ENCODE results near the gene COMMD1. TPM values are rescaled to one million over a fixed set of nuclear protein-coding genes. Genes with fewer than 3 reads are reported as not detected.

Gene COMMD1
- total and polyA plus RNA-seq, 3 donors from 2014 or later, result 61.7 to 87.9 (median 85.2) TPM

DNA sequence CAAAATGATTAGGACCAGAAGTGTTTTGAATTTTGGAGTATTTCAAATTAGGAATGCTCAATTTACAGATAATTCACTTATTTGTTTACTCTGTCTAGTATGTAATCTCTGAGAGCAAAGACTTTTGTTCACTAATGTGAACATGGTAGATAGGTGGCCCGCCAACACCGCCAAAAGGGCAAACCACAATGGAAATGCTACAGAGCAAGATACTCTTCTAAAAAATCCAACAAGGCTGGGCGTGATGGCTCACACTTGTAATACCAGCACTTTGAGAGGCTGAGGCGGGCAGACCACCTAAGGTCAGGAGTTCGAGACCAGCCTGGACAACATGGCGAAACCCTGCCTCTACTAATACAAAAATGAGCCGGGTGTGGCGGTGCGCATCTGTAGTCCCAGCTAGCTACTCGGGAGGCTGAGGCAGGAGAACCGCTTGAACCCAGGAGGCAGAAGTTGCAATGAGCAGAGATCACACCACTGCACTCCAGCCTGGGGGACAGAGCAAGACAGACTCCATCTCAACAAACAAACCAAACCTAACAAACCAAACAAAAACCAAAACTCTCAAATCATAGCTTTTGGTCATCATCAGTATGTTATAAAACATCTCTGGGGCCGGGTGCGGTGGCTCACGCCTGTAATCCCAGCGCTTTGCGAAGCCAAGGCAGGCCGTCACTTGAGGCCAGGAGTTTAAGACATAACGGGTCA is 19.4 kb upstream of the COMMD1 start:
- Histone ChIP-seq H3K4me3 (no peak overlapping the region), H3K27ac (no peak overlapping the region), H3K4me1 (peaks cover 8% of the 10 kb centered on the region), H3K36me3 (ENCODE audit: low read depth, missing control alignments) (no peaks in the 10 kb centered on the region), H3K27me3 (no peaks in the 10 kb centered on the region), H3K9me3 (no peaks in the 10 kb centered on the region)
- no peak for DNase-seq
- intact Hi-C loops (cut with DNase I; ENCODE audit: low total_unique reads), result no loop called here
- no peak for TF ChIP-seq POLR2A (IDR thresholded peaks at IDR 0.05)
- TF ChIP-seq, protein P1, sequence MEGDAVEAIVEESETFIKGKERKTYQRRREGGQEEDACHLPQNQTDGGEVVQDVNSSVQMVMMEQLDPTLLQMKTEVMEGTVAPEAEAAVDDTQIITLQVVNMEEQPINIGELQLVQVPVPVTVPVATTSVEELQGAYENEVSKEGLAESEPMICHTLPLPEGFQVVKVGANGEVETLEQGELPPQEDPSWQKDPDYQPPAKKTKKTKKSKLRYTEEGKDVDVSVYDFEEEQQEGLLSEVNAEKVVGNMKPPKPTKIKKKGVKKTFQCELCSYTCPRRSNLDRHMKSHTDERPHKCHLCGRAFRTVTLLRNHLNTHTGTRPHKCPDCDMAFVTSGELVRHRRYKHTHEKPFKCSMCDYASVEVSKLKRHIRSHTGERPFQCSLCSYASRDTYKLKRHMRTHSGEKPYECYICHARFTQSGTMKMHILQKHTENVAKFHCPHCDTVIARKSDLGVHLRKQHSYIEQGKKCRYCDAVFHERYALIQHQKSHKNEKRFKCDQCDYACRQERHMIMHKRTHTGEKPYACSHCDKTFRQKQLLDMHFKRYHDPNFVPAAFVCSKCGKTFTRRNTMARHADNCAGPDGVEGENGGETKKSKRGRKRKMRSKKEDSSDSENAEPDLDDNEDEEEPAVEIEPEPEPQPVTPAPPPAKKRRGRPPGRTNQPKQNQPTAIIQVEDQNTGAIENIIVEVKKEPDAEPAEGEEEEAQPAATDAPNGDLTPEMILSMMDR (IDR thresholded peaks at IDR 0.05), result no peak
- 77 to 79% methylated on average over 18 of the region's 18 CpGs for WGBS, 2 donors

DNA sequence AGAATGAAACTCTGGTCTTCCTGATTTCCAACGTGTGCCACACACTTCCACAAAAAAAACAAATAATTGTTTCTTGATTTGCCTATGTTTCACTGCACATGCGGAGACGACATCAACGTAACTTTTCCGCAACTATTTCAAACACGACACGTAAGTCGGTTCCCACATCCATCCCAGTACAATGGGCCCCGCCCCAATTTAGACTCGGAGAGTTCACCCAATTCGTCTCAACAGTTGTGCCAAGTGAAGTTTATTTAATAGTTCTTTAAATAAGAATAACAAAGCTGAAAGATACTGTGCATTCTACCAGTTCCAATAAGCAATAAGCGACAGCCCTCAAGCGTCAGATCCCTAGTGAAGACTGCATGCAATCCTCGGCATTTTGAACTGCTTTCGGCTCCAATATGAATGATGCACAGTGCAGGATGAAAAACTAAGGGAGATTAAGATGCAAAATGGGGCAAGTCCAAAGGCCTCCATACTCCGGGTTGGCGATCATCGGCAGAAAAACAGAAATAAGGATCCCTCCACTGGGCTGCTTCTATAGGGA is 17.7 kb upstream of the COMMD1 start:
- Histone ChIP-seq H3K4me3 (peak overlapping the region; percentile 76 to 89), H3K9me3 (no peaks in the 10 kb centered on the region), H3K27ac (peak overlapping the region; percentile 86 to 98), H3K4me1 (peaks cover 8% of the 10 kb centered on the region), H3K27me3 (no peaks in the 10 kb centered on the region), H3K36me3 (ENCODE audit: low read depth, missing control alignments) (no peaks in the 10 kb centered on the region)
- intact Hi-C loops (cut with DNase I; ENCODE audit: low total_unique reads), result no loop called here
- TF ChIP-seq, protein P1 (IDR thresholded peaks at IDR 0.05), result no peak
- TF ChIP-seq POLR2A (IDR thresholded peaks at IDR 0.05), result no peak
- peak; percentile 30 for DNase-seq
- 1% methylated on average over 18 of the region's 18 CpGs for WGBS, 2 donors

DNA sequence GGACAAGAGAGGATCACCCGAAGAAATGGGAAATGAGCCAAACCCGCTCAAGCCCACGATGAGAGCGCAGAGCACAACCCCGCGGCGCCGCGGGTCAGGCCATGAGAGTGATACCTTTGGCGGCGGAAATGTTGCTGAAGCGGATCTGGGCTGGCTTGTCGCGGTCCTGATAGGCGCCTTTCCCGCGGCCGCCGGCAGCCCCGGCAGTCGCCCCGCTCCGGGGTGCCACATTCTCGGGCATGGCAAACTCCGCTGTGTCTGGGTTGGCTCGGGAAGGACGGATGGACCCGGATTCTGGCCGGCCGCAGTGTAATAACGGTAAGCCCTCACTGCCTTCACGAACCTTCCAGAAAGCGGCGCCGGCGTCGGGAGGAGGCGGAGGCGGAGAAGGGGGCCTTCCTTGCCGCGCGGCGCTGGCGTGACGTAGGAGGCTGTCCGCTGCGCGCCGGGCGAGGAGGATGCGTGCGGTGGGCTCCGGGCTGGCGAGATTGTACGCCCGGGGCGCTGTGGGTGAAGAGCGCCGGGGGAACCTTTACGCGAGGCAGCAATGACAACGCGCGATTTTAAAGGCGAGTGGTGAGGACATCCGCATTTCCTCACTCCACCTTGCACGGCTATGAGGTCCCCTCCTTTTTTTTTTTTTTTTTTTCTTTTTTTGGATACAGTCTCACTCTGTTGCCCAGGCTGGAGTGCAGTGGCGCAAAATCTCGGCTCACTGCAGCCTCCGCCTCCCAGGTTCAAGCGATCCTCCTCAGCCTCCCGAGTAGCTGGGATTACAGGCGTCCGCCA is 17.0 kb upstream of the COMMD1 start, which contains the start of gene CCT4:
CCT4 (minus strand) TSS at position 390 of the 789 bp plus-strand sequence; CDS start at position 241, 149 bp downstream.
- Histone ChIP-seq H3K27ac (peak within 1 kb of the TSS; percentile 86 to 98), H3K4me1 (peaks cover 8% of the 10 kb centered on the region), H3K4me3 (peak within 1 kb of the TSS; percentile 76 to 89), H3K27me3 (no peaks in the 10 kb centered on the region), H3K9me3 (no peaks in the 10 kb centered on the region), H3K36me3 (ENCODE audit: low read depth, missing control alignments) (no peaks in the 10 kb centered on the region)
- WGBS, 2 donors, result 2 to 3% methylated on average over 18 to 73 of the region's 74 CpGs
- TF ChIP-seq, protein P1 (IDR thresholded peaks at IDR 0.05), result peak in 2 of 3 experiments; percentile 6 to 14
- TF ChIP-seq POLR2A (IDR thresholded peaks at IDR 0.05), result no peak
- peak; percentile 91 for DNase-seq
- intact Hi-C loops (cut with DNase I; ENCODE audit: low total_unique reads), result no loop called here

DNA sequence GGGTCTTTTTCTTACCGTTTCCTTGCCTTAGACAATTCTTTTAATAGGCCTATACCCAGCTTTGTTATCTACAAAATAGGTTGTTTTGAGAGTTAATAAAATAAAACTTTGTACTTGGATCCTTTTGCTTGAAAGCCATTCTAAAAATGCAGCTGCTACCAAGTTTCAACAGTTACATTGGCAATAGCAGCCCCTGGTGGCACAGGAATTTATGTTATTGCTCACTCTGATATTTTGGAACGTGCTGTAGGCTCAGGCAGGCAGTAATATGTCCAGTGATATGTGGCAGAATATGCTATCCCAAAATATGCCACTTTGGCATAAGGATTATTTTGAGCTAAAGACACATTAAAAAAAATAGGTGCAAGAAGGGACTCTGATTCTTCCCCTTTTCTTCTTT is 6.7 kb upstream of the COMMD1 start:
- H3K4me3 ChIP-seq, result no peak overlapping the region
- TF ChIP-seq, protein P1 (IDR thresholded peaks at IDR 0.05), result peak; percentile 17 to 30 (median 18)
- TF ChIP-seq POLR2A (IDR thresholded peaks at IDR 0.05), result no peak
- intact Hi-C loops (cut with DNase I; ENCODE audit: low total_unique reads), result no loop called here
- 52 to 56% methylated on average over 2 of the region's 2 CpGs for WGBS, 2 donors
- no peaks in the 10 kb centered on the region for H3K4me1 ChIP-seq
- peak; percentile 52 for DNase-seq
- H3K27me3 ChIP-seq, result no peaks in the 10 kb centered on the region
- no peaks in the 10 kb centered on the region for H3K9me3 ChIP-seq
- H3K27ac ChIP-seq, result no peak overlapping the region
- no peaks in the 10 kb centered on the region for H3K36me3 ChIP-seq (ENCODE audit: low read depth, missing control alignments)
